SU-DHL-6 (cell line): ENCODE measurements around the gene STOM.

ENCODE experiments used
- H2AFZ ChIP-seq: fragments of 200-600 bp; sonication (generic); 2 replicates; pipeline ENCODE4 v1.6.1; 2014; ENCODE audit warnings: low read depth, mild to moderate bottlenecking, moderate library complexity, mixed read lengths, antibody characterized with exemption, low read length; ENCODE audit not compliant: severe bottlenecking
- H3F3A ChIP-seq: fragments of 200-600 bp; shearing (Covaris generic); 2 replicates; pipeline ENCODE4 v1.6.0; 2016; ENCODE audit warnings: antibody characterized with exemption, mild to moderate bottlenecking; ENCODE audit not compliant: insufficient read depth
- H3K27ac ChIP-seq: fragments of 200-600 bp; sonication (generic); 2 replicates; pipeline ENCODE4 v1.5.1; 2016; ENCODE audit warnings: low read depth, mild to moderate bottlenecking, low read length, moderate library complexity, mixed read lengths
- H3K27me3 ChIP-seq: fragments of 200-600 bp; sonication (generic), shearing (Covaris generic); 2 replicates; pipeline ENCODE4 v1.6.0; 2014; ENCODE audit warnings: mild to moderate bottlenecking, low read length
- H3K36me3 ChIP-seq: fragments of 200-600 bp; sonication (generic); 2 replicates; pipeline ENCODE4 v1.6.1; 2014; ENCODE audit warnings: mild to moderate bottlenecking, low read length, mixed read lengths
- H3K4me2 ChIP-seq: fragments of 300-600, 200-600 bp; shearing (Covaris generic), sonication (generic); 2 replicates; pipeline ENCODE4 v1.6.0; 2014; ENCODE audit warnings: low read length, low read depth, mild to moderate bottlenecking; ENCODE audit not compliant: poor library complexity, severe bottlenecking
- H3K4me3 ChIP-seq: fragments of 200-600 bp; sonication (generic); 2 replicates; pipeline ENCODE4 v1.5.1; 2014; ENCODE audit warnings: antibody characterized with exemption, low read length, mild to moderate bottlenecking, mixed read lengths; ENCODE audit not compliant: insufficient read depth, poor library complexity, severe bottlenecking
- H3K79me2 ChIP-seq: fragments of 200-600 bp; sonication (generic); 2 replicates; pipeline ENCODE4 v1.6.1; 2014; ENCODE audit warnings: mild to moderate bottlenecking, low read length, moderate library complexity; ENCODE audit not compliant: insufficient read depth
- H3K9ac ChIP-seq: fragments of 200-600 bp; sonication (generic); 2 replicates; pipeline ENCODE4 v1.7.0; 2014; ENCODE audit warnings: mild to moderate bottlenecking, low read length
- H3K9me2 ChIP-seq: fragments of 200-600 bp; sonication (generic); replicated peaks from 2 replicates; pipeline ENCODE4 v1.6.1; 2014; ENCODE audit warnings: low read length; ENCODE audit not compliant: insufficient read depth
- H3K9me3 ChIP-seq: fragments of 200-600 bp; sonication (generic); 2 replicates; pipeline ENCODE4 v1.6.1; 2014; ENCODE audit warnings: low read length, mixed read lengths; ENCODE audit not compliant: insufficient read depth
- H4K20me1 ChIP-seq: fragments of 200-600 bp; sonication (generic); 2 replicates; pipeline ENCODE4 v1.6.1; 2014; ENCODE audit warnings: low read depth, mild to moderate bottlenecking, antibody characterized with exemption, low read length, moderate library complexity, mixed read lengths
- EZH2phosphoT487 ChIP-seq: fragments of 200-600 bp; sonication (generic), shearing (Covaris generic); conservative IDR thresholded peaks from 2 replicates; pipeline ENCODE4 v1.6.1; 2018; ENCODE audit warnings: mild to moderate bottlenecking, antibody characterized with exemption, low read length, moderate library complexity, mixed read lengths
- TF ChIP-seq, protein P1 (sequence below): fragments of 200-600 bp; sonication (generic); IDR thresholded peaks from one replicate; pipeline ENCODE4 v1.5.1; 2017; ENCODE audit warnings: antibody characterized with exemption, mild to moderate bottlenecking, low read length, moderate library complexity; ENCODE audit not compliant: insufficient read depth, poor library complexity, severe bottlenecking

The STOM gene

DNA sequence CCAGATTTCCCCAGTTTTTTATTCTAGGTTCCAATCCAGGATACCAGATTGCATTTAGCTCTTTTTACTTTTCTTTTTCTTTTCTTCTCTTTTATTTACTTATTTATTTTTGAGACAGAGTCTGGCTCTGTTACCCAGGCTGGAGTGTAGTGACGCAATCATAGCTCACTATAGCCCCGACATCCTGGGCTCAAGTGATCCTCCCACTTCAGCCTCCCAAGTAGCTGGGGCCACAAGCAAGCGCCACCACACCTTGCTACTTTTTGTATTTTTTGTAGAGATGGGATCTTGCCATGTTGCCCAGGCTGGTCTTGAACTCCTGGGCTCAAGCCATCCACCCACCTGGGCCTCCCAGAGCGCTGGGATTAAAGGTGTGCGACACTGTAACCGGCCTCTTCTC, 53.7 kb downstream of the STOM start:
- no peak overlapping the region for H3K9ac ChIP-seq
- H3K4me3 ChIP-seq: no peak overlapping the region
- no peak for TF ChIP-seq EZH2phosphoT487
- TF ChIP-seq, protein P1, sequence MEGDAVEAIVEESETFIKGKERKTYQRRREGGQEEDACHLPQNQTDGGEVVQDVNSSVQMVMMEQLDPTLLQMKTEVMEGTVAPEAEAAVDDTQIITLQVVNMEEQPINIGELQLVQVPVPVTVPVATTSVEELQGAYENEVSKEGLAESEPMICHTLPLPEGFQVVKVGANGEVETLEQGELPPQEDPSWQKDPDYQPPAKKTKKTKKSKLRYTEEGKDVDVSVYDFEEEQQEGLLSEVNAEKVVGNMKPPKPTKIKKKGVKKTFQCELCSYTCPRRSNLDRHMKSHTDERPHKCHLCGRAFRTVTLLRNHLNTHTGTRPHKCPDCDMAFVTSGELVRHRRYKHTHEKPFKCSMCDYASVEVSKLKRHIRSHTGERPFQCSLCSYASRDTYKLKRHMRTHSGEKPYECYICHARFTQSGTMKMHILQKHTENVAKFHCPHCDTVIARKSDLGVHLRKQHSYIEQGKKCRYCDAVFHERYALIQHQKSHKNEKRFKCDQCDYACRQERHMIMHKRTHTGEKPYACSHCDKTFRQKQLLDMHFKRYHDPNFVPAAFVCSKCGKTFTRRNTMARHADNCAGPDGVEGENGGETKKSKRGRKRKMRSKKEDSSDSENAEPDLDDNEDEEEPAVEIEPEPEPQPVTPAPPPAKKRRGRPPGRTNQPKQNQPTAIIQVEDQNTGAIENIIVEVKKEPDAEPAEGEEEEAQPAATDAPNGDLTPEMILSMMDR: no peak
- no peaks in the 10 kb centered on the region for H3K9me3 ChIP-seq
- no peaks in the 10 kb centered on the region for H3K36me3 ChIP-seq
- H3K4me2 ChIP-seq: no peak overlapping the region
- no peaks in the 10 kb centered on the region for H3F3A ChIP-seq
- no peaks in the 10 kb centered on the region for H3K79me2 ChIP-seq
- H2AFZ ChIP-seq: no peak overlapping the region
- no peak overlapping the region for H3K27ac ChIP-seq
- no peaks in the 10 kb centered on the region for H3K27me3 ChIP-seq
- H3K9me2 ChIP-seq: no peaks in the 10 kb centered on the region
- no peaks in the 10 kb centered on the region for H4K20me1 ChIP-seq

DNA sequence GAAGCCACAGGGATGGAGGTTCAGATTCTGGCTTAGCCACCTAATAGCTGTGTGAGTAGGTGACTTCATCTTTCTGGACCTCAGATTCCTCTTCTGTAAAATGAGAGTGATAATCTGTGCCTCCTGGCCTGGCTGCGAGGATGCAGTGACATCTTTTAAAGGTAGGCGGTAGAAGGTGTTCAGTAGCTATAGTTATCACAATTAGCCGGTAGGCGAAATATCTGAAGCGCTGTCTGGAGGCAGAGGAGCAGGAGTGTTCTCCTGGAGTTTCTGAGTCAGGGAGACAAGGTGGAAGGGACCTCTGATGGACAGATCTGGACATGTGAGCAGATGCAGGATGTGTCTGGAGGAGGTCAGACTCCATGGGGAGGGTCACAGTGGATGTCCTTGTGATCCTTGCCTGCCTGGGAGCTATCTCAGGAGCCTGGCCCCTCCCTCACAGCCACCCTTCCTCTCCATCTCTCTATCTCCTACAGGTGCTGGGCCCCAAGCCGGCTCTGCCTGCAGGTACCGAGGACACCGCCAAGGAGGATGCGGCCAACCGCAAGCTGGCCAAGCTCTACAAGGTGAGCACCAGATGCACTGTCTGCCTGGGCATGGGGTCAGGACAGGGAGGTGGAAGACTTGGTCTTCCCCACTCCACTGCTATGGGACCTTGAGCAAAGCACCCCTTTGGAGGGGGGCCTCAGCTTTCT, 56.4 kb downstream of the STOM start:
- no peak overlapping the region for H2AFZ ChIP-seq
- no peak overlapping the region for H3K27ac ChIP-seq
- H3K36me3 ChIP-seq: no peaks in the 10 kb centered on the region
- H4K20me1 ChIP-seq: no peaks in the 10 kb centered on the region
- no peaks in the 10 kb centered on the region for H3F3A ChIP-seq
- no peak for TF ChIP-seq EZH2phosphoT487
- TF ChIP-seq, protein P1: no peak
- no peaks in the 10 kb centered on the region for H3K79me2 ChIP-seq
- no peak overlapping the region for H3K4me3 ChIP-seq
- H3K9ac ChIP-seq: no peak overlapping the region
- no peaks in the 10 kb centered on the region for H3K9me2 ChIP-seq
- no peak overlapping the region for H3K4me2 ChIP-seq
- H3K27me3 ChIP-seq: no peaks in the 10 kb centered on the region
- no peaks in the 10 kb centered on the region for H3K9me3 ChIP-seq

DNA sequence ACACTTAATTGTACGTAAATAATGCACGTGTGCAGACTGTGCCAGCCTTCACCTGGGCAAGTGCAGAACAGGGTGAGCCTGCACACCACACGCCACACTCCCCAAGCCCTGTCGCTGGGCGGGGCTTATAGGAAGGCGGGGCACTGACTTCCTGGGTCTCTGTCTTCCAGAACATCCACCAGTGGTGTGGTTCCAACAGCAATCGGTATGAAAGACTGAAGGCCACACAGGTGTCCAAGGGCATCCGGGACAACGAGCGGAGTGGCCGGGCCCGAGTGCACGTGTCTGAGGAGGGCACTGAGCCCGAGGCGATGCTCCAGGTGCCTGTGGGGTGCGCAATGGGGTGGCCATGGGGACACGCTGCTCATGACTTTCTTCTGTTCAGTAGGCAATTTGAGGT, 57.9 kb downstream of the STOM start:
- H3K36me3 ChIP-seq: no peaks in the 10 kb centered on the region
- H4K20me1 ChIP-seq: no peaks in the 10 kb centered on the region
- no peak overlapping the region for H3K27ac ChIP-seq
- no peaks in the 10 kb centered on the region for H3K9me2 ChIP-seq
- H3K27me3 ChIP-seq: no peaks in the 10 kb centered on the region
- TF ChIP-seq EZH2phosphoT487: no peak
- TF ChIP-seq, protein P1: no peak
- no peak overlapping the region for H2AFZ ChIP-seq
- no peaks in the 10 kb centered on the region for H3K9me3 ChIP-seq
- H3K79me2 ChIP-seq: no peaks in the 10 kb centered on the region
- H3K4me3 ChIP-seq: no peak overlapping the region
- H3K9ac ChIP-seq: no peak overlapping the region
- no peak overlapping the region for H3K4me2 ChIP-seq
- no peaks in the 10 kb centered on the region for H3F3A ChIP-seq
